CD4-positive, alpha-beta T cell treated with Interleukin-17A for 1 hour (primary cell): ENCODE measurements around the gene LSM4.
A peak's percentile ranks its signal among the peaks of the same experiment; 100 is the strongest.
"Not testable (repeated sequence)": the region's sequence is repeated elsewhere in the genome, so short reads cannot be mapped to it uniquely, and the experiment has no call there.

Experiments used
- DNase-seq: peaks from one replicate; pipeline ENCODE4 v3.0.0-alpha.2; 2020

The LSM4 gene

DNA sequence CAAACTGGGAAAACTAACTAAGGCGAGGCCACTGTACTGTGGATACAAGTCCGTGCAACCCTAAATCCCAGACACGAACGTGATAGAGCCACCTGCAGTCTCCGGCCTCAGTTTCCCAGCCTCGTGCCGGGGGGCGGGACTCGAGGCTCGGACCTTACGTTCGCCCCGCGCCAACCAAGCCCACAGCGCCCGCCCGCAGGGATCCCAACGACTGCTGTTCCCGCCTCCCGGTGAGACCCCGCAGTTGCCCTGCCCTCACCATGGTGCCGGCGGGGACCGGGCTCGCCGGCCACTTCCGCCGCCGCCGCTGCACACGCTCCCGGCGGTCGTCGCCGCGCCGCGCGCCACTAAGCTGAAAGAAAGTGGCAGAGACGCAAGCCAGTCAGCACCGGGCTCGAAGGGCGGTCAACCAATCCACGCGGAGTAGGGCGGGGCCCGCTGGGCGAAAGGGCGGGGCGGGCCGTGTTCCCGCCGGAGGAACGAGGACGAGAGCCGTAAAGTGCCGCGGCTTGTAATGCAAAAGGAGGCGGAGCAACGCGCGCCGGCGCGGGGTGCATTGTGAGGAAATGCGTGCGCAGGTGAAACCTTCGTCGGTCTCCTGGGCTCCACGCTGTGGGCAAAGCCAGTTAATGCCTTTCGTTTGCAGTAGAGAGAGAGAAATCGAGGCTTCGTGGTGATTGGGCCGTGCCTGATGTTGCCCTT is at the start of gene LSM4:
Gene LSM4 (minus strand): TSS at position 318 of the 702 bp plus-strand sequence. CDS start 56 bp downstream, at position 262.
- peak; percentile 100 for DNase-seq

DNA sequence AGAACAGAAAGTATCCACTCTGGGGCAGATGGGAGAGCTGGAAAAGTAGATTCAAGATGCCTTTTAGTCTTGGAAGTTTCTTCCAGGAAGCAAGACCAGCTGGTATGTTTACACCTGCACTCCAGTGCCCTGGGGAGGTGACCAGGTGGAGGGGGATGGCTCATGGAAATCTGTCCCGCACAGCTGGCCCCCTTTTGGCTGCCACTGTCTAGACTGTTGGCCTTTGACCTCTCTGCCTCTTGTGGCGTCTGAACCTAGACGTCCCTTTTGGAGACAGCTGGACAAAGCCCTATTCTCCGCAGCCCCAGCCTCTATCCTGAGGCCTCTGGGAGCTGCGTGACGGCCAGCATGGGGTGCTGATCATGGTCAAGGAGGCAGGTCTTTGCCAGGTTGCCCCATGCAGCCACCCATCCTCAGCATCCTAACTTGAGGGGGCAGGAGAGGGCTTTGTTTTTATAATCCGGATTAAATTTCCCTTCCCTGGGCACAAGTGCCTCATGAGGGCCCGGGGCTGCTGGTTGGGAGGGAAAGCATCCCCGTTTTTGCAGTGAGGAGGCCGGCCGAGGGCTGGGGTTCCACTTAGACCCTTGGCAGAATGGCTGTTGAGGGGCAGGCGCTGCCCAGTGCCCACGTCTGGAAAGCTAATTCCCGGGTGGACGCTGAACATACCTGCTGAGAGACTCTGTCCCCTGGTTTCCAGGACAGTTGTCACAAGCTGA is 45.8 kb upstream of the LSM4 start:
- DNase-seq = no peak

DNA sequence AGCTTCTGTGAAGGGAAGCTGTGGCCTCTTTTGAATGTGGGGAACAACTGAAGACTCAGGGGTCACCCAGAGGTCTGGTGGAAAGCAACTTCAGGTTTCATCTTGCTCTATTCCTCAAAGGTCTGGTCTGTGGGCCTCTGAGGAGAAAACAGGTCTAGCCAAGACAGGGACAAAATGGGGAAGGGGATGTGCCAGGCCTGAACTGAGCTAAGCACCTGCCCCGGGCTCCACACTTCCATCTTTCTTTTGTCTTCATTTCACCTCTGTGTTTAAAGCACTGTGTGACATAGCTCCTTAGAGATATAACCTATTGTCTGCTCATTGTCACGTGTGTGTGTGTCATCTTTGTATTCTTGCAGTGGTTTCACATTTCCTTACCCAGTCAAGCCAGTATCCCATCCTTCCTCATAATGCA is 43.2 kb upstream of the LSM4 start:
- no peak for DNase-seq

DNA sequence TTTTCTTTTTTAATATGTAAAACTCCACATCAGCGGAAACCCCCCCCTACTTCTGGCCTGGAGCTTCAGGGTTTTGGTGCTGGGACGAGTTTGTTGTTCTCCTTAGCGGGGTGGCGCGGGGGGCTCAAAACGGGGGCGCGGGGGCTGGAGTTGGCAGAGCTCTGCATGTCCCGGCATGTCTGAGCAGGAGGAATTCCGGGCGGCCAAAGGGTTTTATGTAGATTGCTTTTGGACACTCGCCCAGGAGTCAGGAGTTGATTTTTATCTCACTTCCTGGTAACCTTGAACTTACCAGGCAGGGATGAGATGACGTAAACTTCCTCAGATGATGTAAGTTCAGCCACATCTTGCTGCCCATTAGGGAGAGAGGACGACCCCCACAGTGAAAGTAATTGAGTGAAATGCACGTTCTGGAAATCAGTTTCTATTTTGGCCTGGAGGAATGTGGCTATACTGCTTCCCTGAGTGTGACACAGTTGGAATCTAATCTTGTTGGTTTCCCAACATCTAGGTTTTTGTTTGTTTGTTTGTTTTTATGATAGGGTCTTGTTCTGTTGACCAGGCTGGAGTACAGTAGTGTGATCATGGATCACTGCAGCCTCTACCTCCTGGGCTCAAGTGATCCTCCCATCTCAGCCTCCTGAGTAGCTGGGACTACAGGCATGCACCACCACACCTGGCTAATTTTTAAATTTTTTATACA is 42.1 kb upstream of the LSM4 start:
- DNase-seq = no peak

DNA sequence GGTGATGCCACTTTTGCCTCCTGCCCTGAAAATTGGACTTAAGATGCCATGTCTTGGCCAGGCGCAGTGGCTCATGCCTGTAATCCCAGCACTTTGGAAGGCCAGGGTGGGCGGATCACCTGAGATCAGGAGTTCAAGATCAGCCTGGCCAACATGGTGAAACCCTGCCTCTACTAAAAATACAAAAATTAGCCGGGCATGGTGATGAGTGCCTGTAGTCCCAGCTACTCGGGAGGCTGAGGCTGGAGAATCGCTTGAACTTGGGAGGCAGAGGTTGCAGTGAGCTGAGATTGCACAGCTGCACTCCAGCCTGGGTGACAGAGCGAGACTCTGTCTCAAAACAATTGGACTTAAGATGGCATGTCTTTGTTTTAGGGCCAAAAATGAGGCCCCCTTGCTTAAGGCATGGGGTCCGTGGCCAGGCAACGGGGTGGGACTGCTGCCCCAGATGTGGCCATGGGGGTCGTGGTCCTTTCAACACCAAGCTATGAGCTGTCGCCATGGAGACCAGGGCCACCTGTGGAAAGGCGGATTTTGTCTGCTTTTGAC is 41.5 kb upstream of the LSM4 start:
- not testable (repeated sequence) for DNase-seq

DNA sequence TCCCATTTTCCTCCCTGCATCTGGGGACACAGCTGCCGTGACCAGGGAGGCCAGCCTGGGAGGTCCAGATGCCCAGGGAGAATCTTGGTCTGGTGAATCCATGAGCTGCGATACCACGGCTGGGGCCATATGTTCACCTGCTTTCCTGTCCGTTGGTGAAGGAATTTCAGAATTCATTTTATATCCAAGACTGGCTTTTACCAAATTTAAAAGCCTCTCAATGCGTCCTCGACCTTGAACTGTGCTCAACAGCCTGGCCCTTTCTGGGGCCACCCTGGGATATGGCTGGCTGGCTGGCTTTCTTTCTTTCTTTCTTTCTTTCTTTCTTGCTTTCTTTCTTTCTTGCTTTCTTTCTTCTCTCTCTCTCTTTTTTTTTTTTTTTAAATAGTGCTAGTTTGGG is 40.9 kb upstream of the LSM4 start:
- no peak for DNase-seq

DNA sequence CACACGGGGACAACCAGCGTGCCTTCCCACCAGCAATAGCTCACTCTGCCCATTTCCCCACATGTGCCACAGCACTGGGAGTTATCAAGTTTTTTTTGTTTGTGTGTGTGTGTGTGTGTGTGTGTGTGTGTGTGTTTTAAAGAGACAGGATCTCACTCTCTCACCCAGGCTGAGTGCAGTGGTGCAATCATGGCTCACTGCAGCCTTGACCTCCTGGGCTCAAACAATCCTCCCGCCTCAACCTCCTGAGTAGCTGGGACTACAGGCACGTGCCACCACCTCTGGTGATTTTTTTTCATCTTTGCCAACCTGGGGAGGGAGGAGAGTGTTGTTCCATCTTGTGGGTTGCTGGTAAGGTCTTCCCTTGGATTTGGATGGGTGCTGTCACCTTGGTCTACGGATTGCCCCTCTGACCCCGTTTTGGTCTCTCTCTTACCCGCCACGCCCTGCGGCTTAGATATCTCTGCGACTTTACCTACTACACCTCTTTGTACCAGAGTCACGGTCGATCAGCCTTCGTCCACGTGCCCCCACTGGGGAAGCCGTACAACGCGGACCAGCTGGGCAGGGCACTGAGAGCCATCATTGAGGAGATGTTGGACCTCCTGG is 40.2 kb upstream of the LSM4 start:
- no peak for DNase-seq

DNA sequence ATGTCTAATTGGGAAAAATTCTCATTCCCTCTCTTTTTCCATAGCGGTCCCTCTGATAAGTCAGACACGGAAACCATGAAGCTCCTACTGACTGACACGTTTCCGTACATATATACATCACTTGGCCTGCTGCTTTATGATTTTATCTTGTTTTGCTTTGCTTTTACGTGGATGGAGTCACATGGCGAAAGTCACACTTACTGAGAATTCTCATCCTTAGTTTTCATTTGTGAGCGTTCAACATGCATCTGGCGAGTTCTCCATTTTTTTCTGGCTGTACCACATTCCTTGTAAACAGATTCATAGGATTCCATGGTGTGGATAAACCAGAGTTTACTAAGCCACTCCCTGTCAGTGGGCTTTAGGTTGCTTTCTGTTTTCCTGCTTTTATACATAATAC is 38.8 kb upstream of the LSM4 start:
- no peak for DNase-seq

DNA sequence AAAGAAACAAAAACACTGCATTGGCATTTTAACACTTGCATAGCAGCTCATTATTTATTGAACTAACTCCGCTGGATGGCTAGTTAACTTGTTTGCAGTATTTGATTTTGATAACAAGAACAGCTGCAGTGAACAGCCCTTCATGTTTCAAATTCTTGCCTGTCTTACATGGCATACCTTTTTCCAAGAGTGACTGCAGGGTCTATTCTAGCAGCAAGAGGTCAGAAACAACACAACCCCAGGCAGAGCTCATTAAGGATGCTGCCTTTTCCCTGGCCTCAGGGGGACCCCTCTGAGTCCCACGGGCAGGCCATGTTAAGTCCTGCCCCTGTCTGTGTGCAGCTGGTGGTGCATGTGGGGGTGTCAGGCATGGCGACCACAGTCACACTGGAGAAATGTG is 34.2 kb upstream of the LSM4 start:
- no peak for DNase-seq

DNA sequence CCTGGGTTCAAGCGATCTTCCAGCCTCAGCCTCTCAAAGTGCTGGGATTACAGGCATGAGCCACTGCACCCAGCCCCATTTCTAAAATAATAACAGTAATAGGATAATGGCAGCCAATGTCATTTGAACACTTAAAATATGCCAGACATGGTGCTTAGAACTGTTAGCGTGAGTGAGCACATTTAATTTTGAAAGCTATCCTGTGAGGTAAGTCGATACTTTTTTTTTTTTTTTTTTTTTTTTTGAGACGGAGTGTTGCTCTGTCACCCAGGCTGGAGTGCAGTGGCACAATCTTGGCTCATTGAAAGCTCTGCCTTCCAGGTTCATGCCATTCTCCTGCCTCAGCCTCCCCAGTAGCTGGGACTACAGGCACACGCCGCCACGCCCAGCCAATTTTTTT is 31.9 kb upstream of the LSM4 start:
- not testable (repeated sequence) for DNase-seq

DNA sequence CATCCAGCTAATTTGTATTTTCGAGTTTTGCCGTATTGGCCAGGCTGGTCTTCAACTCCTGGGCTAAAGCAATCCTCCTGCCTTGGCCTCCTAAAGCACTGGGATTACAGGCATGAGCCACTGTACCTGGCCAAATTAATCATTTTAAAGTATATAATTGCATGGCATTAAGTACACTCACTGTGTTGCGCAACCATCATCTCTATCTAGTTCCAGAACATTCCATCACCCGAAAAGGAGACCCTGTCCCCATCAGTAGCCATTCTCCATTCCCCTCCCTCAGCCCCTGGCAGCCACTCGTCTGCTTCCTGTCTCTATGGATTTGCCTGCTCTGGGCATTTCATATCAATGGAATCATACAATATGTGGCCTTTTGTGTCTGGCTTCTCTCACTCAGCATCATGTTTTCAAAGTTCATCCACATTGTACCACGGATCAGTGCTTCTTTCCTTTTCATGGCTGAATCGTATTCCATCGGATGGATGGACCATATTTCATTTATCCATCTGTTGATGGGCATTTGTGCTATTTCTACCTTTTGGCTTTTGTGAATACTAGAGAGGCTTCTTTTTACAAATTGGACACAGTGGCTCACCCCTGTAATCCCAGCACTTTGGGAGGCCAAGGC is 30.6 kb upstream of the LSM4 start:
- no peak for DNase-seq

DNA sequence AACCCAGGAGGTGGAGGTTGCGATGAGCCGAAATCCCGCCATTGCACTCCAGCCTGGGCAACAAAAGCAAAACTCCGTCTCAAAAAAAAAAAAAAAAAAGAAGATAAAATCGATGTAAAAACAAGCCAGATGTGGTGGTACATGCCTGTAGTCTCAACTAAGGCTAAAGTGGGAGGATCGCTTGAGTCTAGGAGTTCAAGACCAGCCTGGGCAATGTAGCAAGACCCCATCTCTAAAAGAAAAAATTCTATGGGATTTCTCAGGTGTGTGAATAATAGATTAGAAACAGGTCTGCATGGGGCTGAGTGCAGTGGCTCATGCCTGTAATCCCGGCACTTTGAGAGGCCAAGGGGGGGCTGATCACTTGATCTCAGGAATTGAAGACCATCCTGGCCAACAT is 28.7 kb upstream of the LSM4 start:
- DNase-seq = no peak

DNA sequence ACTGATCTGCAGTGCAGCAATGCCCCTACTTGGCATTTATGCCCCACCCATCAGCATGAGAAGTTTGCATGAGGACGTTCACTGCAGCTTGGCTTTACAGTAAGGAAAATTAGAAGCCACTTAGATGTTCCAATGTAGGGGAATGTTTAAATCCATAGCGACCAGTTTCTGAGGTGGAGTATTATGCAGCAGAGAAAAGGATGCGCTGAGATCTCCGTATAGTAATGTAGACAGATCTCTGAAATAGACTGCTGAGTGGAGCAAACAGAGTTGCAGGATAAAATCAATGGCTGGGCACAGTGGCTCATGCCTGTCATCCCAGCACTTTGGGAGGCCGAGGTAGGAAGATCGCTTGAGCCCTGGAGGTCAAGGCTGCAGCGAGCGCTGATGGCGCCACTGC is 27.6 kb upstream of the LSM4 start:
- DNase-seq = no peak

DNA sequence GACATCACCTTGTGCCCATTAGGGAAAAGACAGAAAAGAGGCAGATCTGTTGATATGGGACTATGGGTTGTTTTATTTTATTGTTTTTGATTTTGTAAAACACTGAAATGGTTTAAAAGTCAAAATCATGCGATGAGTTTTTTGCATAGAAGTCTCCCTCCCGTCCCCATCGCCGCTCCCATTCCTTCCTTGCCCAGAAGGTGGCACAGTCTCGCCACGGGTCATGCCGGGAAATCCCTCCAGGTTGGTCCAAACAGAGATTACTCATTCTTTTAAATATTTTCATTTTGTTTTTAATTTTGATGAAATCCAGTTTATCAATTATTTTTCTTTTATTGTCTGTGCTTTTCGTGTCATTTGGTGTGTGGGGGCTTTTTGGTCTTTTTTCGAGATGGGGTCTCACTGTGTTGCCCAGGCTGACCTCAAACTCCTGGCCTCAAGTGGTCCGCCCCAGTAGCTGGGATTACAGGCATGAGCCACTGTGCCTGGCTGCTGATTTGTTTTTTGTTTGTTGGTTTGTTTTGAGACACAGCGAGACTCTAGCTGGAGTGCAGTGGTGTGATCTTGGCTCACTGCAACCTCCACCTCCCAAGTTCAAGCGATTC is 26.8 kb upstream of the LSM4 start:
- peak; percentile 20 for DNase-seq

DNA sequence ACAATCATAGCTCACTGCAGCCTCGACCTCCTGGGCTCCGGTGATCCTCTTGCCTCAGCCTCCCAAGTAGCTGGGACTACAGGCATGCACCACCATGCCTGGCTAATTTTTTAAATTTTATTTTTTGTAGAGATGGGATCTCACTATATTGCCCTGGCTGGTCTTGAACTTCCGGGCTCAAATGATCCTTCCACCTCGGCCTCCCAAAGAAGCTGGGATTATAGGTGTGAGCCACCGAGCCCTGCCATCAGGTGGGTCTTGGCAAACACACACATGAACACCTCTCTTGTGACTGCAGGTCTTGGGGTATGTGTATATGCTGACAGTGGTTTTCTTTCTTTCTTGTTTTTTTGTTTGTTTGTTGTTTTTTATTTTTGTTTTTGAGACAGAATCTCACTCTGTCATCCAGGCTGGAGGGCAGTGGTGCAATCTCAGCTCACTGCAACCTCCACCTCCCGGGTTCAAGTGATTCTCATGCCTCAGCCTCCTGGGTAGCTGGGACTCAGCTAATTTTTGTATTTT is 26.0 kb upstream of the LSM4 start:
- not testable (repeated sequence) for DNase-seq

DNA sequence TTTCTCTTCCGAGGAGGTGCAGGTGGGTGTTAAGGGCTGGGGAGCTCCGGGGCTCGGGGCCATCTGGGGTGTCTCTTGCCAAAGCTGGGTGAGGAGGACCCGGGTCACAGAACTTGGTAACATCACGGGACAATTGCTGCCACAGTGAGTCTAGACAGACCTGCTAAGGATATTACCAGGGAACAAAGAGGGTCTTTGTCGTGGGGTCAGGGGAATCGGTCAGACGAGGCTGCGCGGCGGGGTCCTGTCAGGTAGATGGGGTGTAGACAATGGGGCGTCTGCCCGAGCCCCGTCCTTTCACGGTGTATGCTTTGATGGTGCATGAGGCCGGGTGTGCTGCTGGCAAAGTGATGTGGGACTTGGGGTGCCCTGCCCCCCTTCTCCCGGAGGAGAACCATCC is 25.3 kb upstream of the LSM4 start:
- DNase-seq = no peak

DNA sequence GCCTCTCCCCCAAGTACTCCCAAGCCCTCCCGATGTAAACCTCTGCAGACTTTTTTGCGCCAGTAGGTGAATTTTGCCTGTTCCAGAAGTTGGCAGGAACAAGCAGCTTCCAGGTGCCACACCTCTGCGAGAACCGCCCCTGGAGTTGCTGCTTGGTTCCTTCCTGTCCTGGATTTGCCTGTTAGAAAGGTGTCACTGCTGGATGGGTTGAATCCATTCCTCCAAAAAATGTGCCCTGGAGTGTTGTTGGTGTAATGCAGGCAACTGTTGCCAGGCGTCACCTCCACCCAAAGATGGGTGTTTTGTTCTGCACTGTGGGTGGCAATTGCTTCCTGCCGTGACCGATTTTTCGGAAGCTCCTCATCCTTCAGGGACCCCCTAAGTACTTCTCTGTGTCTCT is 23.2 kb upstream of the LSM4 start:
- no peak for DNase-seq

DNA sequence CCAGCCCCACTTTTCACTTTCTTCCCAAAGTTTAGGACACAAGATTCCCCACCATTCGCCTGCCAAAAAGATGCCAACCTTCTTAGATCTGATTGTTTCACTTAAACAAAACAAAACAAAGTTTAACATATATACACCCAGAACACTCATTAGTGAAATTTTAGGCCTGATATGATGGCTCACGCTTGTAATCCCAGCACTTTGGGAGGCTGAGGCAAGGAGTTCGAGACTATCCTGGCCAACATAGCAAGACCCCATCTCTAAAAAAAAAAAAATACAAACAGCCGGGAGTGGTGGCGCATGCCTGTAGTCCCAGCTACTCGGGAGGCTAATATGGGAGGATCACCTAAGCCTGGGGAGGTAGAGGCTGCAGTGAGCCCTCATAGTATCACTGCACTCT is 22.4 kb upstream of the LSM4 start:
- no peak for DNase-seq

DNA sequence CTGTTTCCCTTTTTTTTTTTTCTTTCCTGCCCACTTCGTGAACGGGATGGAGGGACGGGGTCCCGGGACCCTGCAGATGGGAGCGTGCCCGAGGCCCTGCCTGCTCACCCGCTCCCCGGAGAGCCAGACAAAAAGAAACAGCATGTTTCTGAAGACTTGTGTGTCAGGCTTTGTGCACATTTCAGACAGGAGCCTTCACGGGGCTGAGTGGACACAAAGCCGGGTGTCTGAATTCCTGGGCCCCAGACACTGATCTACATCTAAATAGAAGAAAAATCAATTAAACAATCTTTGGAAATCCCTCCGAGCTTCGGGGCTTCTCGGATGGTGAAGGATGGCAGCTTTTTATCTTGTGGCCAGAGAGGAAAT is 21.7 kb upstream of the LSM4 start:
- no peak for DNase-seq

DNA sequence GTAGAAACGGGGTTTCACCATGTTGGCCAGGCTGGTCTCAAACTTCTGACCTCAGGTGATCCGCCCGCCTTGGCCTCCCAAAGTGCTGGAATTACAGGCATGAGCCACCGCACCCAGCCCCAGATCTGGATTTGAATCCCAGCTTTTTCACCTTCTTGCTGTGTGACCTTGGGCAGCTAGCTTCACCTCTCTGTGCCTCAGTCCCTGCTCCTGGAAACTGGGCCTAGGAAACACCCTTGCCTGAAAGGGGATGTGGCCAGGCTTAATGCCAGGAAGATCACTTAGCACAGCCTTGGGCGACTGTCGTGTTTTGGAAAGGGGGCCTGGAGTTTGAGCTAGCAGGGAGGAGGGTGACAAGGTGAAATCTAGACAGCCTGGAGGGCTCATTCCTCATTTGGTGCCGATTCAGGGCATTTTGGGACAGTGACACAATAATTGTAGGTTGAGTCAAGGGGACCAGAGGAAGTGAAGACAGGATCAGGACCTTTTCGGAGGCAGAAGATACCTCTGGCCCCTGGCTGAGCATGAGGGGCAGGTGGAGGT is 19.3 kb upstream of the LSM4 start:
- DNase-seq = no peak

DNA sequence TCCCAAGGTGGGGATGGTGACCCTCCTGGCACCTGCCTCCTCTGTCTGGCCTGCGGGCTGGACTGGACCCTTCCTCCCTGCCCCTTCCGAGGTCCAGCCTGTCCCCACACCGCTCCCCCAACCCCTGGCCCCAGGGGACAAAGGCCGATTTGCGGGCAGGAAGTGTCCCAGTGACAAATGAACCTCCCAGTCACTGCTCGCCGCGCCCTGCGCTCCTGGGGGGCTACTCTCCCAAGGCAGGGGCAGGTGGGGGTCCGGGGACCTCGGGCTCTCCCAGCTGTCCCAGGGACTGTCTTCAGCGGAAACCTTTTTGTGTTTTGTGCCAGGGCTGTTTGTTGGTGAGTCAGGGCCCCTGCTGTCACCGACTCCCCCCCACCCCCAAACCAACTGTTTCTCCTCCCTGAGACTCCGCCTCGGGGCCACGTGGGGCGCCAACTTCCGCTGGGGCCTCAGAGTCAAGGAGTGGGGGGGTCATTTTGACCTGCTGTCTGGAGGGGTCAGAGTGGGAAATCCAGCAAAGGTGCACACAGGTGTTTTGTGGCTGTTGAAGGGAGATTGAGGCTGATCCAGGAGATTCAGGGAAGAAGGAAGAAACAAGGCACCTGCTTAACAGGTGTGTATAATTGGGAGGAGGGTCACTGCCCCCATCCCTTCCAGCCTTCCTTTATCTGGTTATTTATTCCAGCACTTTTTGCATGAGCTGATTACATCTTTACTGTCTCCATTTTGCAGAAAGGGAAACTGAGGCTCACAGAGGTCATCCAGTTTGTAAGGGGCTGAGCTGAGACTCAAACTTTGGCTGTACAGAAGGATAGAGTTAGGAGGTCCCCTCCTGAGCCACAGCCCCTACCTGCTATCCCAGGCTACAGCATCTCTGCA is 18.4 kb upstream of the LSM4 start:
- peak; percentile 68 for DNase-seq
